ENCODE data around the gene GALNT16.

GRCh38 chr14:69288956-69289705 lies 29.2 kb downstream of the GALNT16 start:
- no peak for TF ChIP-seq CTCF (IDR thresholded peaks at IDR 0.05; ENCODE audit: insufficient read depth, low read length)
- TF ChIP-seq REST (IDR thresholded peaks at IDR 0.05; ENCODE audit: insufficient replicate concordance, low read depth), result no peak
- no peak for TF ChIP-seq POLR2AphosphoS5 (IDR thresholded peaks at IDR 0.05; ENCODE audit: low read depth)
